DLD1 (cell line): ENCODE data around the gene SNN.

Experiments used
- in situ Hi-C: cut with HindIII; loops from 2 replicates; pipeline ENCODE4 v1.10.0; 2017; ENCODE audit warnings: low sequenced_read_pairs

Gene SNN

GRCh38 chr16:11667824-11668622 is at the start of gene SNN:
SNN (plus strand) TSS chr16:11668455; CDS start chr16:11676060, 7,605 bp downstream.
- in situ Hi-C loops: no loop called here

DNA sequence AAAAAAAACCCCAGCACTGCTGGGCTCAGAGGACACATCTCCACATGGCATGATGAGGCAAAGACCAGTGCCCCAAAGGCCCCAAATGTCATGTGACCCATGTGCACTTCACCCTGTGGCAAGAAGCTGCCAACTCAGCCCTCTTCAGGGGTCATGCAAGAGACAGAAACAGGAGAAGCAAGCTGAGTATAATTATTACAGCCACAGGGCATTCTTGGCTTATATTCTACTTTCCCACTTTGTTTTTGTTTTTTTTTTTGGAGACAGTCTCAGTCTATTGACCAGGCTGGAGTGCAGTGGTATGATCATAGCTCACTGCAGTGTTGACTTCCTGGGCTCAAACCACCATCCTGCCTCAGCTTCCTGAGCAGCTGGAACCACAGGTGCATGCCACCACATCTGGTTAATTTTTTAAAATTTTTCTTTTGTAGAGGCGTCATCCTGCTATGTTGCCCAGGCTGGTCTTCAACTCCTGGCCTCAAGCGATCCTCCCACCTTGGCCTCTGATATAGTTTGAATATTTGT is 48.9 kb upstream of the SNN start:
- in situ Hi-C loops: no loop called here

DNA sequence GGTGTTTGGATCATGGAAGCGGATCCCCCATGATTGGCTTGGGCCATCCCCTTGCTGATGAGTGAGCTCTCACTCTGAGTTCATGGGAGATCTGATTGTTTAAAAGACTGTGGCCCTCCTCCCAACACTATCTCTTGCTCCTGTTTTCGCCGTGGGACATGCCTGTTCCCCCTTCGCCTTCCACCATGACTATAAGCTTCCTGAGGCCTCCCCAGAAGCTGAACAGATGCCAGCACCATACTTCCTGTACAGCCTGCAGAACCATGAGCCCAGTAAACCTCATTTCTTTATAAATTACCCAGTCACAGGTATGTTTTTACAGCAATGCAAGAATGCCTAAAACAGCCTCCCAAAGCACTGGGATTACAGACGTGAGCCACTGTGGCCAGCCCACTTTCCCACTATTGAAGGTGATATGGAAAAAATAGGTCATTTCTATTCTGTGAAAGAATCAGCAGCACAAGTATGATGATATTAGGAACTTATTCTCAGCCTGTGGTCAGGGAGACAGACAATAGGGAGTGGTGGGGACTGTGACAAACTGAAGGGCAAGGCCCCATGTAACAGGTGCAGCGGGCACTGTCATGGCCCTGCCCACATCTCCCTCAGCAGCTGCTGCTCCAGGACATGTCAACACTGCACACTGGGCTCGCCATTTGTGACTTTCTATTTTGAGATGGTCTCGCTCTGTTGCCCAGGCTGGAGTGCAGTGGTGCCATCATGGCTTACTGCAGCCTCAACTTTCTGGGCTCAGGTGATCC is 47.8 kb upstream of the SNN start:
- in situ Hi-C loops: no loop called here

GRCh38 chr16:11621539-11621919 is 46.7 kb upstream of the SNN start:
- in situ Hi-C loops: no loop called here

DNA sequence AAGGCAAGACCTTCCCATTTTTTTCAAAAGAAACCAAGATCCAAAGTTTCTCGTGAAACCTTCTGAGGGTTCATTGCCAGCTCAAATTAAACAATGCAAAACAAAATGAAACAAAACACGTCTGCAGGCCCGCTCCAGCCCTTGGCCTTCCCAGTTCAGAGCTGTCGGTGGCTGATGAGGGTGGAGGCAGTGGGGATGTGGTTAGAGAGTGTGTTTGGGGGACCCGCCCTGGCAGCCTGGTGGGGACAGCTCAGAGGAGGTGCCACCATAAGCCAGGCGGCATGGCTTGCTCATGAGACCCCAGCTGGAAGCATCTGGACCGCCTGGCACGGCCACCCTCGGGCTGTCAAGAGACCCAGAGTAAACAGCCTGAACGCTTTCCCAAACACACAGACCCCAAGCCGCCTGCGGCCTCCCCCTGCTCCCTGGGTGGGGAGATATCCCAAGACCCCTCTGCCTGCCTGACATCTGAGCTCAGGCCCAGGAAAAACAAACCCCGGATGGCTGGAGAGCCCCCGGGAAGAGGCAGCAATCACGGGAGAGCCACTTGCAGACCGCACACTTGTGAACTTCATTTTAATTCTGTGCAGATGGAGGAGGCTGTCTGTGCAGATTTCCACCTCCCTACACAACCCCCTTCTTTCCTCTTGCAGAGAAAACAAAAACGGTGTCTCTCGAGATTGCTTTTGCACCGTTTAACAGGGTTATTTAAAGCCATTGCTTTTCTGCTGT is 46.2 kb upstream of the SNN start:
- in situ Hi-C loops: no loop called here

DNA sequence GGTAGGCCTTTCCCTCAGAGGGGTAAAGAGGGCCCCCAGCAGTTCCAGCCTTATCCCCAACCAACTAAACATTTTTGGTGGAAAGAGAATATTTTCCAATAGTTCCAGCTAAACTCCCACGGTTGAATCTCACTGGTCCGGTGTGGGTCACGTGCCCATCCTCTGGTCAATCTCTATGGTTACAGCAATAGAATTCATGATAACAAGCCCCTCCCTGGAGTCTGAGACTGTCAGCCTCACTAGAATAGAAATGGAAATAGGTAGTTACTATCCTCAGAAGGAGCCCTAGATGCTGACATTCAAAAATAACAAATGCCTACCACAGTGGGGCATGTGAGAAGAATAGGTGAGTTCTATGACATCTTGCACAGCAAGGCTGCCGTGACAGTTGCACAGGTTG is 44.0 kb upstream of the SNN start:
- in situ Hi-C loops: no loop called here

GRCh38 chr16:11624636-11625607 is 43.3 kb upstream of the SNN start:
- in situ Hi-C loops: no loop called here

DNA sequence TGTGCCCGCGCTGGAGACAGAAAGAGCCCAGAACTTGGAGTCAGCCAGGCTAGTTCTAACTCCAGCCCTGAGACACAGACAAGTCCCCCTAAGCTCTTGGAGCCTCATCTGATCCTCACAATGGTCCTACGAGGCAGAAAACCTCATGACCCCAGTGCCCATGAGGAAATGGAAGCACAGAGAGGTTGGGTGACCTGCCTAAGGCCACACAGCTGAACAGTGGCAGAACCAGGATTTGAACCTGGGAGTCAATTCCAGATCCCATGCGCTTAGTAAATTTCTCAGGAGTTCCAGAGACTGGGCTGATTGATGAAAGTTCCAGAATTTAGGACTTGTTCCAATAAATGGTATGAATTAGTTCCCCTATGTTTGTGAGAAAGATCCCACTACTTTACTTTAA is 42.5 kb upstream of the SNN start:
- in situ Hi-C loops: no loop called here

DNA sequence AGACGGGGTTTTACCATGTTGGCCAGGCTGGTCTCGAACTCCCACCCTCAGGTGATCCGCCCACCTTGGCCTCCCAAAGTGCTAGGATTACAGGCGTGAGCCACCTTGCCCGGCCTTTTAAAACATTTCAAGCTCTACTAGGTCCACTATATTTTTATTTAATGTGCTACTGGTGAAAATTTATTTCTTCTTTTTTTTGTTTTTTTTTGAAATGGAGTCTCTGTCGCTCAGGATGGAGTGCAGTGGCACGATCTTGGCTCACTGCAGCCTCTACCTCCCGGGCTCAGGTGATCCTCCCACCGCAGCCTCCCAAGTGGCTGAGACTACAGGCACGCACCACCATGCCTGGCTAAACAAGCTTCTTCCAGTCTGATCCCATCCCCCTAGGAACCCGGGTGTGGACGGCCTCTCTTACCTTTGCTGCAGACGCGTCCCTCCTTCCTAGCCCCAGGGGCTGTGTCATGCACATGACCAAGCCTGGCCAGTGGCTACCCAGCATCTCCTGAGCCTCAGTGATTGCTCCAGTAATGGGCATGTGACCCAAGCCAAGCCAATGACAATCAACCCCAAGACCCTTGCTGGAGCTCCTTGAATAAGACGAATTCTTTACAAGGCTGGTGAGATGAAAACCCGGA is 41.5 kb upstream of the SNN start:
- in situ Hi-C loops: no loop called here

- in situ Hi-C loops: no loop called here
These were observed 41.0 kb upstream of the SNN start for GRCh38 chr16:11627292-11627663.

GRCh38 chr16:11627822-11628457 is 40.3 kb upstream of the SNN start:
- in situ Hi-C loops: no loop called here

DNA sequence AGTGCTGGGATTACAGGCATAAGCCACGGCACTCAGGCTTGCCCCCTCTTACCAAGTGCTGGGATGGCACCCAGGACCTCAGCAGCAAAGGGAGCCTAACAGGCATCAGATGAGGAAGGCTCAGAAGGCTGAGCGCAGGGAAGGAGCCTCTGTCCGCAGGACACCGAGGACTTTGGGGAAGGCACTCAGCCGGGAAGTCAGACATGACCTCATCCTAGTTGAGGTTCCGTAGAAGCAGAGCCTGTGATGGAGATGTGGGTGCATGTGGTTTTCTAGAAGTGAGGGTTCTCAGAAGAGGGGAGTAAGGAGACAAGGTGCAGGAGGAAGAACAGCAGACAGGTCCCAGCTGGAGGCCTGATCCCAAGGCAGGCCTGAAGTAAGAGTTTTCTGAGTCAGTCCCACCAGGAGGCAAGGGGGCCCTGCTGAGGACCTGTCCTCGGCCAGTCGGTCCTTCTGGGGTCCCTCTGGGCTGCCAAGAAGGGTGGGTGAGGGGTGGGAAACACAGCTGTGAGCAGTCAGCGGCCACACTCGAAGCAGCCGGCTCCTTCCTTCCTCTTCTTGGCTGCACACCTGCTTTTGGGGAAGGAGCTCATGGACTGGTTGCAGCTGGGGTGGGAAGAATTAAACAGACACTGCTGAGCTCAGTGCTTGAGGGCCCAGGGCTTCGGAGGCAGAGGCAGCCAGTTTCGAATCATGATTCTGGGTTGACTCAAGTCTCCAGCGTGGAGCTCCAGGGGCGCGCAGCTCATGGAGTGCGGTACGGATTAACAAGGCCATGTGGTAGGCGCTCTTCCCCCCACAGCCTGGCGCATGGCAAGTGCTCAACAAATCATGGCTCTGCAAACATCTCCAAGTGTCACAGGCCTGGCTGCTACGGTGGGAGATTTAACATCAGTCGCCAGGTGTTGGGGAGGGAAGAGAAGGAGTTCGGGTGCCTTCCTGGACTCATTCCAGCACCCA is 38.9 kb upstream of the SNN start:
- in situ Hi-C loops: no loop called here

DNA sequence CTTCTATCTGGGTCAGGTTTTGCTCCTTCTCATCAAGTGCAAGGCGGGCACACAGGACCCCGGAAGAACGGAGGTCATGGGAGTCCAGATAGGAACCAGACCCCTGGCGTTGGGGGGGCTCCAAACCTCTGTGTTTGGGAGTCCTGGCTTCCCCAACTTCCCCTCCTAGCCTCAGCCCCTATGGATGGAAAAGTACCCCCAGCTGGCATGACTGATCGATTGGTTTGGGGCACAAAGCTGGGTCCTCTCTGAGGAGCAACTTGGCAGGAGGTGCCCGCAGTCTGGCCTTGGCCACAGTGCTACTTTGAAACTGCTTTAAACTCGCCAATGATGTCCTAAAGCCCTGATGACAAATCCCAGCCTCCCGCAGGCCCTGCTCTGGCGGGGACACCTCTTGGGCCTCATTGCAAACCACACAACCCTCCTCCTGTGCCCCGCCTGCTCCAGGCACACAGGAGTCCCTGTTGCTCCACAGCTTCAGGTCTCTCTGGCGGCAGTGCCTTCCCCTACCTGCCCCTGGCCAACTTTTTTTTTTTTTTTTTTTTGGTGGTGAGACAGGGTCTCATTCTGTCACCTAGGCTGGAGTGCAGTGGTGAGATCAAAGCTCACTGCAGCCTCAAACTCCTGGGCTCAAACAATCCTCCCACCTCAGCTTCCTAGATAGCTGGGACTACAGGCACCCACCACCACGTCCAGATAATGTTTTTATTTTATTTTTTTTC is 38.0 kb upstream of the SNN start:
- in situ Hi-C loops: no loop called here

GRCh38 chr16:11630768-11631056 is 37.5 kb upstream of the SNN start:
- in situ Hi-C loops: no loop called here

- in situ Hi-C loops: no loop called here
These were observed 37.0 kb upstream of the SNN start for GRCh38 chr16:11631214-11631613.

DNA sequence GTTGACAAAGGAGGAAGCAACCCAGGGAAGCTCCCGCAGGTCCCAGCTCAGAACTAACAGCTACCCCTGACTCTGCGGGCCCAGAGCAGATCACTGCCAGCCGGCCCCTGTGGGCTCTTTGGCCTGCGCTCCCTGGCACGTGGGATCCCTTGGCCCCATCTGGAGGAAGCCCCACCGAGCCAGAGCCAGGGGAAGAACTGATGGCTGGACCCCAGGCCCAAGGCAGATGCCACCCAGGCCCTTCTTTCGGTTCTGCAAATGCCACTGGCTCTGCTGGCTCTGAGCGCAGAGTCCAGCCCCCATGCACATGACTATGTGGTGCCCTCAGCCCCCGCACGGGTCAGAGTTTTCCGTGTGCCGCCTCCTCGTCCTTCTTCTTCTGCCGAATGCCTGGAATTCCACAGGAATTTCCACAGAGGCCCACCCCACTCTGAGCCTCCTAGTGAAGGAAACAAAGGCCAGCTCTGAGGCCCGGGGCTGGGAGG is 35.8 kb upstream of the SNN start:
- in situ Hi-C loops: no loop called here

GRCh38 chr16:11633113-11633512 is 35.1 kb upstream of the SNN start:
- in situ Hi-C loops: no loop called here

- in situ Hi-C loops: no loop called here
These were observed 33.9 kb upstream of the SNN start for GRCh38 chr16:11634312-11634711.
